Measurements from ENCODE around the gene MMP20. TPM values are rescaled to one million over a fixed set of nuclear protein-coding genes. Genes with fewer than 3 reads are reported as not detected.
A peak's percentile ranks its signal among the peaks of the same experiment; 100 is the strongest.

The MMP20 gene
- polyA plus RNA-seq, 1 donor: not detected

DNA sequence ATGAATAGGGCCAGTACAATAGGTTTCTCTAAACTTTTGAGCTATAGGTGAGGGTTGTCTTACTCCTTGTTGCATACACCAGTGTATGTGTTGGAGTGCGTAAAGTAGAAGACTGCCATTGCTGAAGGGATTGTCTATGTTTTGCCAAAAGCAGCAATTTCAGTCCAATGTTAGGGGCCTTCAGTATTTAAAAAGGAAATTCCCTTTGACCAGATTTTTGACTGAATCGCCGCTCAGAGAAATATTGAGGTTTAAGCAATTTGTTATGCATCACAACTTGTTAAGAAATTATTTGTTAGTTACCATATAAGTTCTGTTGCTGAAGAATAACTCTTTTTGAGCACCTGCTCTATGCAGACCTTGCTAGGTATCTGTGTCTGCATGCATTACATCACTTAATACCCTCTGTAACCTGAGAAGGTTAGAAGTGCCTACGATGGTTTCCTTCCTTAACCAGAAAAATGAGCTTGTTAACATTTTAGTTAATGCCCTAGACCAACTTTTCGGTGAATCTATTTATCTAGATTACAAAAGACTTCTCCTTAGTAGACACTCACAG lies 33.9 kb downstream of the MMP20 start:
- DNase-seq: no peak

- no peak for DNase-seq
Observed at GRCh38 chr11:102590276-102591049, 34.7 kb downstream of the MMP20 start.

DNA sequence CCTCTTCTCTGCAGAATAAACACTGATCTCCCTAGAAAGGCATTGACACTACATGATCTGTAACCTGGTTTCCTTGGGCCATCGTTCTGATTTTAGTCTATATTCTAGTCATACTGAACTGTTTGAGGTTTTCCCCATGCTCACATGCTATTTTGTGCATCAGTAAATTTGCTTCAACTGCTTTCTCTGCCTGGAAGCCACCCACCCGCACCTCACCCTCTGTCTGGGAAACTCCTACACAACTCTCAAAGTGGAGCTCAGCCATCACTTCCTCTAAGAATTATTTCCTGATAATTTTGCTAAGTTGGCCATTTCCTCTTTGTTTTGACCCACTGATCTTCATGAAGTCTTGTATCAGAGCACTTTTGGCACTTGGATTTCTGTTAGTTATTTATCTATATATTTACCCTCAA lies 36.1 kb downstream of the MMP20 start:
- no peak for DNase-seq

- DNase-seq: no peak
Observed at GRCh38 chr11:102587722-102588121, 37.4 kb downstream of the MMP20 start.

- no peak for DNase-seq
Observed at GRCh38 chr11:102583141-102583873, 41.8 kb downstream of the MMP20 start.

DNA sequence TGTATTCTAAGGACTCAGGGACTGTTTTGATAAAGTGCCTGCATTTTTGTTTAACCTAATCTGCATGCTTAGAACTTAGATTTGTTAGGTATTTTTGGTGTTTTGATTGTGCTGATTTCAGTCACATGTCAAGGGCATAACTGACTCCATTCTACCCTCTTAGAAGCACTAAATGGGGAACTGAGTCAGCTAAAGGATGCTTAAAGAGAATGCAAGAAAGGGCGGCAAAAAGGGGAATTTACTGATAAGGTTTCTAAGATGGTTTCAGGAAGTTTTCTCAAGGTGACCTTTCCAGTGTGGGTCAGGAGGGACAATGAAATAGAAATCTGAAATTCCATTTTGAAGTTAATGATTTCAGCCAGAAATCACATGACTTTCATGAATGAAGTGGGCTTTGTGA lies 43.0 kb downstream of the MMP20 start:
- no peak for DNase-seq

DNA sequence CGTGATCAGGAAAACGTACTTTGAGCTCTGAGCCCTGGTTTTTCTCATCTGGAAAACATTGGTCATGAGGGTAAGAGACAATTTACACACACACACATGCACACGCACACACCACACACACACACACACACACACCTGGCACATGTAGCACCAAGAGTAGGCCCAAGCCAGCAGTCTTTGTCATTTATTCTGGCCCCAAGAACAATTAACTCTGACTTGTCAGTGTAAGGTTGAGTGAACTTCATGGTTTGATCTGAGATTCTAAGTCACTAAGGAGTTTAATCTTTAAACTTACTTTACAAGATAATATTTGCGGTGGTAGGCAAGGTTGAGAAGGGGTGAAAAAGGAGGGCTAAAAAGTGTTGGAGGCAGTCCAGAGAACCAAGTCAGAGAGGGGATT lies 44.1 kb downstream of the MMP20 start:
- DNase-seq: no peak

- DNase-seq: no peak
Observed at GRCh38 chr11:102580185-102580951, 44.8 kb downstream of the MMP20 start.

GRCh38 chr11:102577723-102578122 lies 47.4 kb downstream of the MMP20 start:
- DNase-seq: no peak

DNA sequence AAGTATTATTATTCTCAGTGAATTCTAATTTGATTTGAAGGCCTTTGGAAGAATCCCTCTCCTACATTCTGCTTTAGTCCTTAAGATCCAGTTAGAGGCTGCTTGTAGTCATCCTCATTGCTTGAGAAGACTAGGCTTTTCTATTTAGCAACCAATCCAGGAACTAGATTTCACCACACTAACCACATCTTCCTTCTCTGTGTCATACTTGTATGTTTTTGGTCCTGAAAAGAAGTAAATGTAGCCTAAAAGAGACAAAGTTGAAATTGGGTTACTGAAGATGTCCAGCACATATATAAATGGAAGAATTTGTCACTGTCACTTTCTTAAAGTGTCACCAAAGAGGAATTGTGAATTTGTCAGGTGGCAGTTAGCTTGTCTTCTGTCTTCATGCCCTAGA lies 48.0 kb downstream of the MMP20 start:
- DNase-seq: no peak

DNA sequence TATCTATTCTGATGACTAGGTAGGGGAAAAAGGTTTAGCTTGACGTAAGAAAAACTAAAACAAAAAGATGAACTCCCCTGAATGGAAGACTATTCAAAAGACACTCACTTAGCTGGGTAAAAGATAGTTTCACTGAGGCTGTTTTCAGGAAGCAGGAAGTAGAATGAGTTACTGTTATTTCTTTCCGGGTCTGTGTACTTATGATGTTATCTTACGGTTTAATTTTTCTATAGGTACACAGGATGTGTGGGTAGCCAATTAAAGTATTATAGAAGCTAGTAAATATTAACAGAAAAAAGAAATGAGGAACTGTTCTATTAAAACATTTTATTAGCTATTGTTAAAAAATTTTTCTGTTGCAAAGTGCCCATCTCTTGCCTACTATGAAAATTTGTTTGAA lies 48.8 kb downstream of the MMP20 start:
- no peak for DNase-seq

DNA sequence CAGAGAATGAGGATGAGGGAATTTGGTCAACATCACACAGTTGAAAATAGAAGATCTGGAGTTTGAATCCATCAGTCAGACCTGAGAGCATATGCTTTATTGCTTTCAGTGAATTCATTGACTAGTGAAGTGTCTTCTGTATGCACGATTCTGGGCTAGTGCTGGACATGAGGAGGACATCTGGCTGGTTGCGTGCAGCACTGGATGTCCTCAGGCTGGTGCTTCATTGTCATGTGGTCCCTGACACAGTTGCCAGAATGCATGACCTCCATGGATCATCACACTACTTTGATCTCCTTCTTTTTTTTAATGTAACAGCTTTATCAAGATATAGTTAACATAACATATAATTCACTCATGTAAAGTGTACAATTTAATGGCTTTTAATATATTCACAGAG lies 50.1 kb downstream of the MMP20 start:
- no peak for DNase-seq

GRCh38 chr11:102573851-102574250 lies 51.3 kb downstream of the MMP20 start:
- no peak for DNase-seq

DNA sequence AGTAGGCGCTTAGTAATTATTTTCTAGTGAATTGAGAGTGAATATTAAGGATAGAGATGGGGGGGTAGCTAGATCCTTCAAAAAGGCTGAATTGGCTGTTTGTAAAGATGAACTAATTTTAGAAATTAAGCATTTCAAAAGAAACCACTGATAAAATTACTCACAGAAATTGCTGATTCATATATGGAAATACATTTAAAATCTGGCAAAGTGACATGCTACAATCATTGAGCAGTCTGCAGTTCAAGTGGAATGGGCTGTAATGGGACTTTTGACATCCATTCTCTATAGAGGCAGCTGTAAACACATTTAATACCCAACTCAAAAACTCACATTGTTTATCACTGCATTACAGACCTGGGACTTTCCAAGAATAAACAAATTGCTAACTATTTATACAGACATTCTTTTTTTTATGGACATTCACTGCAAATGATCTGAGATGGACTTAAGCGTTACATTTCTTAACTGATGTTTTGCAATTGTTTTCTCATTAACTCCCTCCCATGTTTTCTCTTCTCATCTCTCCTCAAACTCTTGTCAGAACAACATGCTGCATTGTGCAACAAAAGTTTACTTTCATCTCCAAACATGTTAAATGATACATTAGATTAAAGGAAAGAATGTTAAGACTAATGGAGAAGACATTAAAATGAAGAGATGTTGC lies 52.4 kb downstream of the MMP20 start:
- DNase-seq: no peak

DNA sequence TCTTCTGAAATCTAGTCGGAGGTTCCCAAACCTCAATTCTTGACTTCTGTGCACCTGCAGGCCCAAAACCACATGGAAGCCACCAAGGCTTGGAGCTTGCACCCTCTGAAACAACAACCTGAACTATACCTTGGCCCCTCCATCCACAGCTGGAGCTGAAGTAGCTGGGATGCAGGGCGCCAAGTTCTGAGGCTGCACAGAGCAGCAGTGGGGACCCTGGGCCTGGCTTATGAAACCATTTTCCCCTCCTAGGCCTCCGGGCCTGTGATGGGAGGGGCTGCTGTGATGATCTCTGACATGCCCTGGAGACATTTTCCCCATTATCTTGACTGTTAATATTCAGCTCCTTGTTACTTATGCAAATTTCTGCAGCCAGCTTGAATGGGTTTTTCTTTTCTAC lies 56.3 kb downstream of the MMP20 start:
- DNase-seq: no peak

- DNase-seq: no peak
Observed at GRCh38 chr11:102566112-102566511, 59.0 kb downstream of the MMP20 start.

DNA sequence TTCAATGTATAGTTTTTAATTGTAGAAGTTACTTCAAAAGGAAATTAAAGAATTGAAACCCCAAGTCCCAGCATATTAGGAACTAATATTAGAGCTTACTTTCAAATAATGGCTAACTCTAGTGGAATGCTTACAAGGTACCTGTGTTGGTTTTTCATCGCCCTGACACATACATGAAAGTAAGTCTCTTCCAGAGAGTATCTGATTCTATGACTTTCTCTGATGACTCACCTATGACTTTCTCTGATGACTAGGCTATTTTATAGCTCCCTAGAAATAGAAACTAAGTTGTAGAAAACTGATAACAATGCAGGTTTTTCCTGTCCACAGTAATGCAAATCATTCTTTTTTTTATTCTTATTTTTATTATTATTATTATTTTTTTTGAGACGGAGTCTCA lies 61.0 kb downstream of the MMP20 start:
- no peak for DNase-seq

- DNase-seq: no peak
Observed at GRCh38 chr11:102561636-102562035, 63.5 kb downstream of the MMP20 start.

DNA sequence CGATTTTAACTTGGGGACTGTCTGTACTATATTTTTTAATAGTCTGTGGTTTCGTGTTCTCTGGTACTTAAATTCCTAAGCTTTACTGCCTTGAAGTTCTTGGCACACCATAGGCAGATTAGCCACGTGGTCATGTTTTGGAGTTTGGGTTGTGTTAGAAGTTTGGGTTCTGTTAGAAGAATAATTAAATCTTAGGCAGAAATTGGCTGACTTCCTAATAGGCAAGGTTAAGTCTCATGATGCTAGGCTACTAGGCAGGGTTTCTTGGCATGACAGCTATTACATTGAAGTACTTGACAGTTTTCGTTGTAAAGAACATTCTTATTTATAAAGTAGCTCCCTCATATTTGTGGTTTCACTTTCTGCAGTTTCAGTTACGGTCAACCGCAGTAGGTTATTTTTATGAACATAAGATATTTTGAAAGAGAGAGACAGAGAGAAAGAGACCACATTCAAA lies 64.5 kb downstream of the MMP20 start:
- DNase-seq: peak; percentile 7

GRCh38 chr11:102559839-102560238 lies 65.3 kb downstream of the MMP20 start:
- no peak for DNase-seq

DNA sequence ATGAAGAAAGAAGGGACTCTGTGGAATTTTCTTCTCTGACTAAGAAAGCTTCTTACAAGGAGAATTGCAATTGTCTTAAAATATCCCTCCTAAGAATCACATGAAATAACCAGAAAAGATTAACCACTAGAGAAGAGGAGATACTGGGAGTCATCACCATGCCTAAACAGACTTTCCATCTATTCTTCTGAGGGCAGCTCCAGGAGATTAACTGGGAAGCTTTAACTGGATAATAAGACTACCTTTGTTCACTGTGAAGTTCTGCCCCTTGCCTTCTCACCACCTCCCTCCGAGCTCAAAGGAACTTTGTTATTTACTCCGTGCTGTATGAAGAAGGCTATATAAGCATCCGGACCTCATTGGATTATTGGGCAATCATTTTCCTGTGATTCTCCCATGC lies 70.0 kb downstream of the MMP20 start:
- no peak for DNase-seq

DNA sequence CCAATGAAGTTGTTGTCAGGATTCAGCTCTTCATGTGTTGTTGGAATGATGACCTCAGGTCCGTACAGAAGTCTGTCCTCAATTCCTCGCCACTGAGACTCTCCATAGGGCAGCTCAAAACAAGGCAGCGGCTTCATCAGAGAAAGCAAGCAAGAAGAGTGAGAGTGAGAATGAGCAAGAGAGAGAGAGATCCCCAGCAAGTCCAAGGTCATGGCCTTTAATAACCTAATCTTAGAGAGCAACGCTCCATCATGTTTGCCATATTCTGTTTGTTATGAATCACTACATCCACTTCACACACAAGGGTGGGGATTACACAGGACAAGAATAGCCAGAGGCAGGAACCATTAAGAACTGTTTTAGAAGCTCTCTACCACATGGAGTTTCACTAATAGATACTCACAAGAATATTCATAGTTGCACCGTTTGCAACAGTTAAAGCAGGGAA lies 71.3 kb downstream of the MMP20 start:
- no peak for DNase-seq
